NCI-H774 (cell line): Measurements from ENCODE around the gene ROBO1.

Source experiments
- DNase-seq: peaks from one replicate; lab custom pipeline; 2025; lab: John Stamatoyannopoulos, UW

ROBO1 gene

GRCh38 chr3:78875436-78875835 is 892.4 kb downstream of the ROBO1 start:
- no peak for DNase-seq

DNA sequence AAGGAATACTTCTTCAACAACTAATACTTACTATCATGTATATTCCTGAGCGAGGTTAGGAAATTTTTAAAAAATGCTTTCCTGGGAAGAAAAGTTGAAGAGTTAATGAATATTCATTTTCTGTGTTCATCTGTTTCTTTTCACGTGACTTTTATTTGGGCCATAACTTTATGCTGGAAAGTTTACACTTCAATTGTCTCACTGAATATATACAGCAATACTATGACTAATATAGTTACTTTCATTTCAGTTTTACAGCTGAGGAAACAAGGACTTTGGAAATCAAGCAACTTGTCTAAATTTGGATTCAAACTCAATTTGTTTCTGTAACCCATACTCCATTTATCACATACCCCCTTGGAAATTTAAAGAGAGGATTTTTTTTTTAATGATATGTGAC is 894.2 kb downstream of the ROBO1 start:
- DNase-seq: no peak

DNA sequence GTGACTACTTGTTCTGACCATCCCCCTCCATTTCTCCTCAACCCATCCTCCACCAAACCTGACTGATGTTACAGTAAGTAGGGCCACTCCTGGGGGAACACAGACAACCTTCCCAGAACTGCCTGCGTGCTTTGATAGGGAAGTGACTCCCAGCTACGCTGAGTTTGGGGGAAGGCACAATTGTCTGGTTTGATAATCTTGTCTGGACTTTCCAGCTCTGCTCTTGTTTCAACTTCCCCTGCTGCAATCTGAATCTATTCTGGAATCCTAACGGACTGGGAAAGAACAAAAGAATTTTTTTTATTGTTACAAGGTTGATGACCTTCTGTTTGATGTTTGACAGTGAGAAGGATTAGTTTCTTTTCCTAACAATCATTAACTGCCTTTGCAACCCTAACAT is 895.6 kb downstream of the ROBO1 start:
- no peak for DNase-seq

DNA sequence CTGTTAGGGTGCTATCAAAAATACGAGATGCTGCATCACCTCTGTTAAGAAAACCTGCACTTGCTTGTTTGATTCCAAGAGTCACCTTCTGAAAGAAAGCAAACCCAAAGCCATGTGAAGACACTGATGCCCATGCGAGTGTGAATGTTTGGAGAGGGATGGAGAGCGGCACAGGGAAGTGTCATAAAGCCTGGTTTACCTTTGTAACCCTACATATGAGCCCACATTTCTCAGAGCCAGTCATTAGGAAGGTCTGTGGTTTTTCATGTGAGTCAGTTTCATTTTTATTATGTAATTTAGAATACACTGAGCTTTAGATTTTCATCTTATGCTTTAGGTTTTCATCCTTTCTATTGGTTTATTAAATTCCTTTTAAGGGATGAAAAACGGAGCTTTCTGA is 896.8 kb downstream of the ROBO1 start:
- DNase-seq: no peak

- no peak for DNase-seq
These were observed 897.3 kb downstream of the ROBO1 start for GRCh38 chr3:78870484-78870883.

DNA sequence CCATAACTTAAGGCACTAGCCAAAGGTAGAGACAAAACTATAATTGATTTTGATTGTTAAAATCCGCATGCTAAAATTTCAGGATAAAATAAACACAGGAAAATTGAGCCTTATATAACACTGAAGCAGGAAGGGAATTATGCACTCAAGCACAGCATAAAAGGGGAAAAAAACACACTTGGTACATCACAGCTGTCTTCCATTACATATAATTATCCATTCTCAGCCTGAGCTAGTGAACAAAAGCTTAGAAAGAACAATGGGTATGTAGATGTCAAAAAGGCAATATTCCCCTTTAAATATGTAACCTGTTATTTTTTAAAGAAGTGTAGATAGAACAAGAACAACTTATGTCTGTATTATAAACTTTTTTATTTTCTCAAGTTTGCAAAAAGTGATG is 899.2 kb downstream of the ROBO1 start:
- no peak for DNase-seq

- no peak for DNase-seq
These were observed 900.1 kb downstream of the ROBO1 start for GRCh38 chr3:78867409-78868372.

- DNase-seq: no peak
These were observed 904.2 kb downstream of the ROBO1 start for GRCh38 chr3:78863306-78864203.

GRCh38 chr3:78861156-78861555 is 906.6 kb downstream of the ROBO1 start:
- no peak for DNase-seq

GRCh38 chr3:78860567-78860966 is 907.2 kb downstream of the ROBO1 start:
- no peak for DNase-seq

- no peak for DNase-seq
These were observed 908.9 kb downstream of the ROBO1 start for GRCh38 chr3:78858910-78859309.

GRCh38 chr3:78858174-78858573 is 909.6 kb downstream of the ROBO1 start:
- no peak for DNase-seq

DNA sequence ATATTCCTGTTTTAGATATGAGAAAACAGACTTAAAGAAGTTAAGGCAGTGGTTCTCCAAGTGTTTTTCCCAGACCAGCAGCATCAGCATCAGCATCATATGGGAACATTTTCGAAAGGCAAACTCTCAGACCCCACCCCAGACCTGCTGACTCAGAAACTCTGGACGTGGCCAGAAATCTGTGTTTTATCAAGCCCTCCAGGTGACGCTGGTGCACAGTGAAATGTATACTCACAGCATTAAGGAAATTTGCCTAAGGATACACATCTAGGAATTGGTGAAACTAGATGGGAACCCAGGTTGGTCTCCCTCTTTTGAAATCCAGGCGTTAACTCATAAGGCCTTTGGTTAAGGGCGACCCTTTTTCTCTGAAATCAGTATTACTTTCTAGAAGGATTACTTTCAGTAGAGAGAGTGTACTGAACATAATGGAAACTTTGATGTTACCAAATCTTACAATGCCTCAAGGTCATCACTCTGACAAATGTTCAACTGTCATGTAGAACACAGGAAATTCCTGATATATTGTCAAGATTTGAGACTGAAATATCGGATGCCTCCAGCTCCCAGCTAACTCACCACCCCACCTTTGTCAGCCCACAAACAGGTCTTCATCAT is 910.2 kb downstream of the ROBO1 start:
- DNase-seq: no peak

- DNase-seq: no peak
These were observed 911.6 kb downstream of the ROBO1 start for GRCh38 chr3:78856164-78856563.

DNA sequence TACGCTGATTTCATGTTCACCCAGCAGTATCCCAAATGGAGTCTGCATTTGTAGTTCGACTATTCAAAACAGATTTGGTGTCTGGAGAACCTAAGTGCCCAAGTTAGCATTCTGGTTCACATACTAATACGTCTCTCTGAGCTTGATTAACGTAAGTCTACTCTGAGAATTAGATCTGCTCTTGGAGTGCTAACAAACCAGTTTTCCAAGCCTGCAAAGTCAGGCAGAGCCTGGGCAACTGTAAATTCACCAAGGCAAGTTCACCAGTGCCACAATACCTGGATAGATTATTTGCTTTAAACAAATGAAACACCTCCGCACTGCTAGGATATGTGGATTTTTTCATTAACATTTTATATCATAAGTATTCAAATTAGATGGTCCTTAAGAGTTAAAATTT is 912.6 kb downstream of the ROBO1 start:
- no peak for DNase-seq

- DNase-seq: no peak
These were observed 919.2 kb downstream of the ROBO1 start for GRCh38 chr3:78848392-78849288.

GRCh38 chr3:78847603-78848002 is 920.2 kb downstream of the ROBO1 start:
- DNase-seq: no peak

- DNase-seq: no peak
These were observed 920.6 kb downstream of the ROBO1 start for GRCh38 chr3:78847203-78847602.

- DNase-seq: no peak
These were observed 921.1 kb downstream of the ROBO1 start for GRCh38 chr3:78846718-78847117.

DNA sequence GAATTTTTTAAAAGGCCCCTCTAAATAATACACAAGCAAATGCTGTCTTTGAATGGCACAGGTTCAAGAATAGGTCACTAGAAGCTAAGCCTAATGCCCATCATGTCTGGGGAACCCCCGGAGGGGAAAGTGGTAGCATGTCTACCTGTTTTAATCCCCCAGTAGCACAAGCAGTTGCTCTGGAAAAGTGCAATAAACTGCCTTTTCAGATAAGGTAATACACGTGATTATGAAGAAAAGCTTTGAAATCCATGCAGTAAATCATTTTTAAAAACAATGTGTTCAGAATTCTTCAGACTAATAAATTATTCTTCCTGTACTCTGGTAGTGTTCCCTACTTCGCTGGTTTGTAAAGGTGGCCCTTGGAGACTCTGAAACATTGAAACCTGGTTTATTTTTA is 922.2 kb downstream of the ROBO1 start:
- no peak for DNase-seq

DNA sequence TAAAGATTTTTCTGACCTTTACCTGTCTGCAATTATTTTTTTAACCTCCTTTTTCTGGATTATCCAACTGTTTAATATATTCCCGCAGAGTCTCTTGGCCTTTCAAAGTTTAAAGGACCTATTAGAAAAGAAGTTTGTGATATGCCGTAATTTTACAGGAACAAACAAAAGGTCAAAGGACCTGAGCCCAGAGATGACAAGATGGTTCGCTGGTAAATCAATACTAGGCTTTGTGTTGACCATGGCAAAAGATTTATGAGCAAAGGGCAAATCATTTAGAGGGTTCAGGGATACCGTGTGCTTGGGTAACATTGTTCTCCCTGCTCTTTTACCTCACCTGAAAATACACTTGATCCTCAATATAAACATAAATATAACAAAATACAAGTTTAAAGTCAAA is 923.5 kb downstream of the ROBO1 start:
- DNase-seq: no peak
